Left lung (tissue), 10 donors: ENCODE results near the gene SIPA1L3. TPM values are rescaled to one million over a fixed set of nuclear protein-coding genes. Genes with fewer than 3 reads are reported as not detected.
A peak's percentile ranks its signal among the peaks of the same experiment; 100 is the strongest.

ENCODE experiments used
- ATAC-seq: fragments of 200-7000 bp; cut with Tn5 transposase; one replicate; pipeline ENCODE4 v1.9.1; 2020; ENCODE audit warnings: moderate library complexity
- DNase-seq, 4 donors: peaks; one replicate each; pipeline ENCODE4 v3.0.0-alpha.2; 2013 to 2020
- H3K27ac ChIP-seq, 2 donors: fragments of 200-600 bp; sonication (generic) in 1 of 2; one replicate each; pipeline versions ENCODE4 v1.5.0 to v1.8.0; 2020 to 2021
- H3K27me3 ChIP-seq, 2 donors: fragments of 200-600 bp; sonication (generic) in 1 of 2; one replicate each; pipeline versions ENCODE4 v1.5.0 to v1.8.0; 2020 to 2021
- H3K36me3 ChIP-seq, 2 donors: fragments of 200-600 bp; sonication (generic) in 1 of 2; one replicate each; pipeline versions ENCODE4 v1.5.0 to v1.8.0; 2020 to 2021
- H3K4me1 ChIP-seq, 2 donors: fragments of 200-600 bp; one replicate each; pipeline ENCODE4 v1.8.0; 2021
- H3K4me3 ChIP-seq, 2 donors: fragments of 200-600 bp; sonication (generic) in 1 of 2; one replicate each; pipeline versions ENCODE4 v1.5.0 to v1.8.0; 2020 to 2021; ENCODE audit warnings: mild to moderate bottlenecking in 1 of 2
- H3K9me3 ChIP-seq, 2 donors: fragments of 200-600 bp; sonication (generic) in 1 of 2; one replicate each; pipeline versions ENCODE4 v1.5.0 to v1.8.0; 2020 to 2021
- intact Hi-C, 2 donors: fragments of 100-400 bp; cut with DNase I; formaldehyde crosslinking; loops; one replicate each; pipeline versions ENCODE4 v1.11.2 to v1.14.2; 2022
- polyA plus RNA-seq, 6 donors: library from polyadenylated mRNA; unstranded; fragments of 120-200 nt; gene quantifications; one replicate each; pipeline ENCODE4 v1.2.1, GENCODE V29; 2013; ENCODE audit not compliant: insufficient read length in 6 of 6
- total RNA-seq, 2 donors: library from RNA; stranded (reverse); fragmentation: NEBNext Ultra II Directional; extraction: Animal tissue kit (Norgen Biotek cat#: 25700); gene quantifications; one replicate each; pipeline ENCODE4 v1.2.1, GENCODE V29; 2021
- TF ChIP-seq, protein P1 (sequence below), 2 donors: fragments of 200-600 bp; sonication (generic) in 1 of 2; IDR thresholded peaks; one replicate each; pipeline versions ENCODE4 v1.5.0 to v1.8.0; 2021; ENCODE audit warnings: antibody characterized with exemption in 2 of 2
- donor health status: DM: no; HTN: yes; CAD: no.
- donor health status: DM: no; HTN: no; CAD: no.

The SIPA1L3 gene
- total and polyA plus RNA-seq, 8 donors, result 22.7 to 59.0 (median 27.4) TPM

DNA sequence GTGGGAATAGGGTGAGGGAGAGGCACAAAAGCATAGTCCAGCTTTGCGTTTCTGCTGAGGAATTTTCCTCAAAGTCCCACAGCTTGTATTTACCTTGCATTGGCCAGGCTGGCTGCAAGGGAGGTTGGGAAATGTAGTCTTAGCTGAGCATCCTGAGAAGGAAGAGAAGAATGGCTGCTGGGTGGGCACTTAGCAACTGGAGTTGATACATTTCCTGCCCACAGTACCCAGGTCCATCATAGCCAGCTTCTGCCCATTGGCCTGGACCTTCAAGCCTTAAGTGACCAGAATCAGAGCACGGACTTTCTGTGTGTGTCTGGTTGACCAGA lies 112.4 kb downstream of the SIPA1L3 start:
- peaks cover 0 to 38% of the 10 kb centered on the region in 2 donors for H3K4me1 ChIP-seq
- H3K9me3 ChIP-seq, result no peaks in the 10 kb centered on the region
- TF ChIP-seq, protein P1, sequence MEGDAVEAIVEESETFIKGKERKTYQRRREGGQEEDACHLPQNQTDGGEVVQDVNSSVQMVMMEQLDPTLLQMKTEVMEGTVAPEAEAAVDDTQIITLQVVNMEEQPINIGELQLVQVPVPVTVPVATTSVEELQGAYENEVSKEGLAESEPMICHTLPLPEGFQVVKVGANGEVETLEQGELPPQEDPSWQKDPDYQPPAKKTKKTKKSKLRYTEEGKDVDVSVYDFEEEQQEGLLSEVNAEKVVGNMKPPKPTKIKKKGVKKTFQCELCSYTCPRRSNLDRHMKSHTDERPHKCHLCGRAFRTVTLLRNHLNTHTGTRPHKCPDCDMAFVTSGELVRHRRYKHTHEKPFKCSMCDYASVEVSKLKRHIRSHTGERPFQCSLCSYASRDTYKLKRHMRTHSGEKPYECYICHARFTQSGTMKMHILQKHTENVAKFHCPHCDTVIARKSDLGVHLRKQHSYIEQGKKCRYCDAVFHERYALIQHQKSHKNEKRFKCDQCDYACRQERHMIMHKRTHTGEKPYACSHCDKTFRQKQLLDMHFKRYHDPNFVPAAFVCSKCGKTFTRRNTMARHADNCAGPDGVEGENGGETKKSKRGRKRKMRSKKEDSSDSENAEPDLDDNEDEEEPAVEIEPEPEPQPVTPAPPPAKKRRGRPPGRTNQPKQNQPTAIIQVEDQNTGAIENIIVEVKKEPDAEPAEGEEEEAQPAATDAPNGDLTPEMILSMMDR (IDR thresholded peaks at IDR 0.05), result no peak
- DNase-seq (no peak), ATAC-seq (no peak)
- no peak overlapping the region for H3K27ac ChIP-seq
- no peaks in the 10 kb centered on the region for H3K36me3 ChIP-seq
- H3K4me3 ChIP-seq, result no peak overlapping the region
- intact Hi-C loops, result no loop called here
- no peaks in the 10 kb centered on the region for H3K27me3 ChIP-seq

DNA sequence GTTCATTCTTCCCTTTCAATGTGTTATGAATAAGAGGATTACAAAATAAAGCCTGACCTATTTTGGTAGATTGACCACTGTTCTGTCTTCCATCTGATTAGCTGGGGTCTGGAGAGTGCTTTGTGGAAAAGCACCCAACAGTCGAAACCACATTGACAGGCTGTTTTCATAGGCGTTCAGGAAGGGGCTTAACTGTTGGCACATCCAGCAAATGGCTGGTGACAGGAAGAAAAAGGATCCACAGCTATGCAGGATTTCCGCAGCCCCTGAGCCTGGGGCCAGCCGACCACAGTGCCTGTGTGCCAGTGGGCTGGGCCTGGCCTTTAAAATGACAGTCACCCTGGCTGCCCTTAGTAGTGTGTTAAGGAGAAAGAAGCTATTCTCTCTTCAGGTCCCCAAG lies 113.3 kb downstream of the SIPA1L3 start:
- TF ChIP-seq, protein P1 (IDR thresholded peaks at IDR 0.05), result no peak
- peaks cover 0 to 38% of the 10 kb centered on the region in 2 donors for H3K4me1 ChIP-seq
- ATAC-seq, result no peak
- DNase-seq, result no peak
- H3K27me3 ChIP-seq, result no peaks in the 10 kb centered on the region
- no peaks in the 10 kb centered on the region for H3K36me3 ChIP-seq
- H3K27ac ChIP-seq, result peak overlapping the region; percentile 1 to 16
- H3K4me3 ChIP-seq, result no peak overlapping the region
- intact Hi-C loops, result no loop called here
- no peaks in the 10 kb centered on the region for H3K9me3 ChIP-seq

DNA sequence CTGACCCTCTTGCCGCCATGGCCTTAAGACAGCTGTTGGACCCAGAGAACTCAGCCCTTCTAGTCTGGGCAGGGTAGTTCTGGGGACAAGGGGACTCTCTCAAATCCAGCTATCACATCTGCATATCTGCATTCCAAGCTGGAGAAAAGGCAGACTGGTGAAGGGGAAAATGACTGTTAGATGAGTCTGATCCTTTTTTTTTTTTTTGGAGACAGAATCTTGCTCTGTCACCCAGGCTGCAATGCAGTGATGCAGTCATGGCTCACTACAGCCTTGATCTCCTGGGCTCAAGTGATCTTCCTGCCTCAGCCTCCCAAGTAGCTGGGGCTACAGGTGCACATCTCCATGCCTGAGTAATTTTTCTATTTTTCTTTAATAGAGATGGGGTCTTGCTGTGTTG lies 114.3 kb downstream of the SIPA1L3 start:
- no peak overlapping the region for H3K27ac ChIP-seq

DNA sequence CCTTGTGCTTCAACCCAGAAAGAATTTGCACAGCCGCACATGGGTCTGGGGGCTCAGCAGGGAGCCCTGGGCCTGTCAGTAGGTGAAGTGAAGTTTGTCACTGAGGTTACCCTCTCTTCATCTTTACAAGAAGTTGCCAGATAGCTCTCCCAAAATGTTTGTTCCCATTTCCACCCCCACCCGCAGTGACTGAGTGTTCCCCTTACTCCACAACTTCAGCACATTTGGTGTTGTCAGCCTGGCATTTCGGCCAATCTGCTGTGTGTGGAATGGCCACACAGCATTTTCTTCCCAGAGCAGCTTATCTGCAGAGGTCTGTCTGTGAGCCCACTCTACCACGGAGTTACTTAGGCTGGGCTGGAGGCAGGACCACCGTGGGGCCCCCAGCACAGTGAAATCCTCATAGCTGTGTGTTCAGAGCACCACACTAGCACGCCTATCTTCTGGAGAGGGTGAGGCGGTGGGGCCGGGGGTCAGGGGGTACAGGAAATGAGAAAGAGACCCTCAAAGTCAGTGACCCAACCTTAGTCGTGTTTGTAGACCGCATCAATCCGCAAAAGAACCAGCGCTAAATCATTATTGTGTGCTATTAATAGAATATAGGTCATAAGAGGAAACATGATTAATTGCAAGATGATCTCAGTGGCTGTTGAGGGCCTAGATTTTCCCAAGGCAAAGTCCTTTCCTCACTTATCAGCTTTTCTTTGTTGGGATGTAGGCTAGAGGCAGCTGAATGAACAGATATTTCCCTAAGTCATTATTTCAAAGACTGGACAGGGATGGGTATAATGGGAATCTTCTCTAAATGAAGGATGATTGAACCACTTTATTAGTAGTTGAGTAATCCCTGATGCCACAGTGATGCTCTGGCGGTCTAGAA lies 116.0 kb downstream of the SIPA1L3 start:
- H3K9me3 ChIP-seq, result no peaks in the 10 kb centered on the region
- no peak overlapping the region for H3K4me3 ChIP-seq
- peaks cover 0 to 38% of the 10 kb centered on the region in 2 donors for H3K4me1 ChIP-seq
- no peak for DNase-seq
- TF ChIP-seq, protein P1 (IDR thresholded peaks at IDR 0.05), result no peak
- no peak for ATAC-seq
- H3K36me3 ChIP-seq, result no peaks in the 10 kb centered on the region
- H3K27me3 ChIP-seq, result no peaks in the 10 kb centered on the region
- H3K27ac ChIP-seq, result peak overlapping the region in 1 of 2 donors; percentile 22
- intact Hi-C loops, result no loop called here

More for the DNA sequence above, 114.3 kb downstream of the SIPA1L3 start:
- peaks cover 0 to 38% of the 10 kb centered on the region in 2 donors for H3K4me1 ChIP-seq
- ATAC-seq (no peak), DNase-seq (no peak)
- no peaks in the 10 kb centered on the region for H3K9me3 ChIP-seq
- H3K4me3 ChIP-seq, result no peak overlapping the region
- TF ChIP-seq, protein P1 (IDR thresholded peaks at IDR 0.05), result no peak
- H3K36me3 ChIP-seq, result no peaks in the 10 kb centered on the region
- intact Hi-C loops, result no loop called here
- H3K27me3 ChIP-seq, result no peaks in the 10 kb centered on the region

DNA sequence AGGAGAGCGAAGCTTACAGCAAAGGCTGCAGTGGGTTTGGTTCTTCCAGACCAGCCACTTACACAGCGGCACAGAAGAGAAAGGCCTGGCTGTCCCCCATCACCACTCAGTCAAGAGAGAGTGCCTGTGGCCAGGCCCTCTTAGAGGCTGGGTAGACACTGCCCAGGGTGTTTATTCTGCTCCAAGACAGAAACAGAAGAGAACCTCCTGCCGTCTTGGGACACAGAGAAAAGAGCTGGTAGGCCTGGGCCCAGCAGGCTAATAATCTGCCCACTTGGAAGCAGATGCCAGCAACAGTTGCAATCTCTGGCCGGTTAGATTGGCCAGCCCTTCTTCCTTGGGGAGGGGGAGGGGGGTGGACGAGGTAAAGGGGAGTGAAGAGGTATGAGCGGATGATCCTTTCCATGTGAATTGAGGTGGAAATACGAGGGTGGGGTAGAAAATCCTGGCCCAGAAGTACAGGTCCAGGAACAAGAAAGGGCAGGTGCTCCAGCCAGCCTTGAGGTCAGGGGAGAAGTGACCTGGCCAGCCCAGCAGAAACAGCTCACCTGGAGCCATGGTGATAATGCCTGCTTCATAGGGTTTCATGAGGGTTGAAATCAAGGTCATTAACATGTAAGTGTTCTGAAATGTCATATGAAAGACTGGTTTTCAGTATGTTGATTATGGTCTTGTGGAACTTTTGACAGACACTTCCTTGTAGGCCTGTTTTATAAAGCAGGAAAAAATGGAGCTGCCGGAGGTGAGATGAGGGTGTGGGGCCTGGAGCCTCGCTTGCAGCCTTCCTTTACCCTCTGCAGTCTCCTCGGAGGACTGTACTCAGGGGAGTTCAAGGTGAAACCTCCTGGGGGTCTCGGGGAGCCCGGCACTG lies 116.9 kb downstream of the SIPA1L3 start:
- intact Hi-C loops, result no loop called here
- Histone ChIP-seq H3K9me3 (no peaks in the 10 kb centered on the region), H3K27me3 (no peaks in the 10 kb centered on the region), H3K27ac (peak overlapping the region in 1 of 2 donors; percentile 22), H3K4me1 (peaks cover 0 to 38% of the 10 kb centered on the region in 2 donors), H3K4me3 (no peak overlapping the region), H3K36me3 (no peaks in the 10 kb centered on the region)
- peak; percentile 36 for ATAC-seq
- TF ChIP-seq, protein P1 (IDR thresholded peaks at IDR 0.05), result no peak
- no peak for DNase-seq
